ENCODE results near the gene TBX10.
A peak's percentile ranks its signal among the peaks of the same experiment; 100 is the strongest.
"Not testable (repeated sequence)": the region's sequence is repeated elsewhere in the genome, so short reads cannot be mapped to it uniquely, and the experiment has no call there.

Gene TBX10

GRCh38 chr11:67615728-67616430 is 23.7 kb downstream of the TBX10 start:
- DNase-seq (ENCODE audit: low spot score) = no peak

DNA sequence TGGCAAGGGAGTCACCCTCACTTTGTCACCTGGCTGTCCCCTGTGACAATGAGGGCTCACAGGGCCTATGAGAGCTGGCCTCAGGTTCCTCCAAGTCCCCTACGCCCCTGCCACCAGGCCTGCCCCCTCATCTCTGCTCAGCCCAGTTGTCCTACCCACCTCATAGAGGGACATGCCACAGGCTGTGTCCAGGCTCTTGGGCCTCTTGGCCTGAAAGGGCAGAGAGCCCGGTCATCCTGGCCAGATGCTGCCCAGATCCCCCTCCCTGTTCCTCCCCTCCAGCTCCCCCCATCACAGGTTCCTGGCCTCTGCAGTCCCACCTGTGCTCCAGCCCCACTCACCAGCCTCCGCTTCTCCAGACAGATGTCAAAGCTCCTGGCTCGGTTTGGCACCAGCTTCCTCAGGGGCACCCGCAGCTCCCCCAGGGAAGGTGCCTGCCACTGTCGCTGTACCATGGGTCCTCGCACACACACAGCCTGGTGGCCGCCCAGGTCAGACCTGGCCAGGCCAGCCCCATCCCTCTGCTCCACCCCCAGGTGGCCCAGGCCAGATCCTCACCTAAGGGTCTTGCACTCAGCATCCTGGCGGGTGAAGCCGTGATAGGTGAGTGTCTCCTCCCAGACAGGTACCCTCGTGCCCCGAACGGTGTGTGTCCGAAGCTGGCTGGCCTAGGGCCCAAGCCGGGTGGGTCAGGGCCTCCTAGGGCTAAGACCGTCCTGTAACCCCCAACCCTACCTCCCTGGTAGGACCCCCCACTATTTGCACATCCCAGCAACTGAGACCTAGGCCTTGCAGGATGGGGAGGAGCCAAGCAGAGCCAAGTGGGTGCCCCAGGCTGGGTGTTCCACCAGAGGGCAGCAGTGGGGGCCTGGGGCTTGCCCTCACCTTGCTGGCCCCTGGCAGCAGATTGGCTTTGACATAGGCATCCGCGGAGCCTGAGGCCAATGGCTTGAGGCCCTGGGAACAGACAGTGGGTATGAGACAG is 24.5 kb downstream of the TBX10 start:
- peak; percentile 66 for DNase-seq (ENCODE audit: low spot score)

DNA sequence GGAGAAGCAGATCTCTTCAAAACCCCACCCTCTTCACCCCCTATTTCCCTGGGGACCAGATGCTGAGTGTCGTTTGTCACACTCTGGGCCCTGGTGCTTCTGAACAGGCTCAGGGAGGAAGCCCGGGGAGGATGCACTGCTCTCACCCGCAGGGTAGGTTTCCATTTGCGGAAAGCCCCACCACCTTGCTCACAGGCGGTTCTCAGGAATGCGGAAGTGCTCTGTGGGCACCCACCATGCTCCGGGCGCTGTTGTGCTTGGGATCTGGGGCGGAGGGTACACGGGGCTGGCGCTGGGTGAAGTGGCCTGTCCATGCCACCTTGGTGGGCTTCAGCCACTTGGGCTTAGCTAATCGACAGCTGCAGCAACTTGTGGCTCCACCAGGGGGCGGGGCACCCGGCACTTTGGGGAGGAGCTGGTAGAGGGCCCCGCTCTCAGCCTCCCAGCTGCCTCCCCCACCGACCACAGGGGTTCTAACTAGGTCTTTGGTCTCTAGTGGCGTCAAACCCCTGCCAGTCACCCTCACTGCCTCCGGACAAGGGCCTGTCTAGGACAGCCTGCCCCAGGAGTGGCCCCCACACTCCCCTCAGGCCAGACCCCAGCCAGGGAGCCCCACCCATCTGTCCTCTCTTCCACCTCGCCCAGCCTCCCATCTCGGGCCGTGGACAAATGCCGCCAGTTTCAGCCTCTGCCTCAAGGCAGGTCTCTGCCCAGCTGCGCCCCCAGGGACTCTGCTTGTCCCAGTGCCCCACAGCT is 25.4 kb downstream of the TBX10 start:
- DNase-seq (ENCODE audit: low spot score) = peak; percentile 73

DNA sequence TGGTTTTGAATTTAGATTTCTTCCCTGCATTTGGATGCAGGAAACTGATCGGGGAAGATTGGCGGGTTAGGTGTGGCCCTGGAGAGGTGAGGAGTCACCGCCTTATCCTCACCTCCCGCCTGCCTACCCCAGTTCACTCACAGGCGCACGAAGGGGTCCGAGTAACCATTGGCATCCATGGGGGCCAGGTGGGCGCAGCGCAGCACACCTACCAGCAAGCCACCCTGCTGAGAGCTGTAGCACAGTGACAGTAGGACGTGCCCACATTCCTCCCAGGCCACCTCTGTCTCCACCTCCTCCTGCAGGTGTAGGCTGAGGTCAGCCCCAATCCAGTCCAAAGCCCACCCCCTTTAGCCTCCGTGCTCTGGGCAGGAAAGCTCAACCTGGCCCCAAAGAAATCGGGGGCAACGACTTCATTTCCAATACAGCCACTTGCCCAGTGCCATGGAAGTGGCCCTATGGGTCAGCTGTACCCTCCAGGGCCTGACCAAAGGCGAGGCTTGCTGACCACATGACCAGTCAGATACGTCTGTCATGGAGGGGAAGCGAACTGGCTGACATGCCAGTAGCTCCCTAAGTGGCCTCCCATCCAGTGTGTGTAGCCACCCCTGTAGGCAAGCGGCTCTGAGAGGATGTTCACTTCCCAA is 26.1 kb downstream of the TBX10 start:
- DNase-seq (ENCODE audit: low spot score) = peak; percentile 10

DNA sequence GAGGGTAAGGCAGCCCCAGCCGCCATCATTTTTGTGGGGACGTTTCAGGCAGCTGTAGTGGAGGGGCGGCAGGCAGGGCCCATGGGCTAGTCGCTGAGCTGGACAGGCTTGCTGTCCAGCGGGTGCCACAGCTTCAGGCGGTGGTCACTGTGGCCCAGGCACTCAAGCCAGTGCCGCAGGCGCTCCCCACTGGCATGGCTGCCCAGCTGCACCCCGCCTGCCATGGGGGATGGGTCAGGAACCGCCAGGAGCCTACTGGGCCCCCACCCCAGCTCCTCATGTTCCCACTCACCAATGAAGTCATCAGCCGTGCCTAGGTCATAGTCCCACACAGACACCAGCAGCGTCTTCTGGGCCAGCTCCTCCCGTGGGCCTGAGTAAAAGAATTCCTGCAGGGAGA is 26.8 kb downstream of the TBX10 start:
- DNase-seq (ENCODE audit: low spot score) = no peak

- DNase-seq (ENCODE audit: low spot score) = no peak
These were observed 27.6 kb downstream of the TBX10 start for GRCh38 chr11:67611704-67612587.

DNA sequence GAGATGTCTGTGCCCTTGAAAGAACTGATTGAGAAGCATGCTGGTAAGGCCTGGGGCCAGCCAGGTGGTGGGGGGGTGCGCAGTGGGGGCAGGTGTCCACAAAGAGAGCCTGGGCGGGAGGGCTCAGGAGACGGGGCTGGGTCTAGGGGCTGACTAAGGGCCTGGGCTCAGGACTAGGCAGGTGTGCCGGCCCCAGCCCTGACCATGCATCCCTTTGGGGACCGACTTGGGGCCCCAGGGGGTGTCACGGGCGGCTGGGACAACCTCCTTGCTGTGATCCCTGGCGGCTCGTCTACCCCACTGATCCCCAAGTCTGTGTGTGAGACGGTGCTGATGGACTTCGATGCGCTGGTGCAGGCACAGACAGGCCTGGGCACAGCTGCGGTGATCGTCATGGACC is 28.4 kb downstream of the TBX10 start:
- DNase-seq (ENCODE audit: low spot score) = no peak

- DNase-seq (ENCODE audit: low spot score) = no peak
These were observed 29.2 kb downstream of the TBX10 start for GRCh38 chr11:67610302-67610868.

DNA sequence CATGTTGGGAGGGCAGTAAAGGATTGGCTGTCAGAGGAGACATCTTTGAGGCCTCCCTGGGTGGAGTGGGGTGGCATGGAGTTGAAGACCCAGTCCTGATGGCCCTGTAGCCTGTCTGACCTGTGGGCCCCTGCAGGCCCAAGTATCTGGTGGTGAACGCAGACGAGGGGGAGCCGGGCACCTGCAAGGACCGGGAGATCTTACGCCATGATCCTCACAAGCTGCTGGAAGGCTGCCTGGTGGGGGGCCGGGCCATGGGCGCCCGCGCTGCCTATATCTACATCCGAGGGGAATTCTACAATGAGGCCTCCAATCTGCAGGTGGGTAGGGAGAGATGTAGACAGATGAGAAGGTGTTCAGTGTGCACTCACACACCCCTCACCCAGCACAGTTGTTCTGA is 30.2 kb downstream of the TBX10 start:
- DNase-seq (ENCODE audit: low spot score) = no peak

DNA sequence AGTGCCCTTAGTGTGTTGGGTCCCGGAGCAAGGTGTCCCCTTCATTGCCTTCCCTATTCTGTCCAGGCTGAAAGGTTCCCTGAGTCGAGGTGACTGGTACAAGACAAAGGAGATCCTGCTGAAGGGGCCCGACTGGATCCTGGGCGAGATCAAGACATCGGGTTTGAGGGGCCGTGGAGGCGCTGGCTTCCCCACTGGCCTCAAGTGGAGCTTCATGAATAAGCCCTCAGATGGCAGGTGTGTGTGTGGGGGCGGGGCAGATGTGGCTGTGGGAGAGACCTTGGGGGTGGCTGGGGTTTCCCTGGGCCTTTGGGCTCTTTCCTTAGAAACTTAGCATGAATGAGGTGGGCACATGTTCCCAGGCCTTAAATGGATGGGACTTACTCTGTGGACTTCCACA is 31.1 kb downstream of the TBX10 start:
- no peak for DNase-seq (ENCODE audit: low spot score)

DNA sequence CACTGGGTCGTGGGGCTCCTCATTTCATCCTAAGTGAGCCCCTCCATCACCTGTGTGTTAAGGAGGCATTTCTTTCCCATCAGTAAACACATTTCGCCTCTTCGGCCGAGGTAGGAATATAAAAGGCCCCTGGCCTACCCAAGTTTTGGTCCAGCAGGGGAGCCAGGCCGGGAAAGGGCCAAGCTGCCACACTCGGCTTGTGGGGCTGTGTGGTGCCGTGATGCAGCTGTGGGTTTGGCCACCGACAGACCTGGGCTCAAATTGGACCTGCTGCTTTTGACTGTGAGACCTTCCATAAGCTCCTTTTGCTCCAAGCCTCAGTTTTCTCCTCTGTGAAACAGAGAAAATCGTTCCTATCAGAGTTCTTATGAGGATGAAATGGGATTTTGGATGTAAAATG is 32.1 kb downstream of the TBX10 start:
- DNase-seq (ENCODE audit: low spot score) = no peak

- peak; percentile 94 for DNase-seq (ENCODE audit: low spot score)
These were observed 32.9 kb downstream of the TBX10 start, which contains the start of gene NDUFV1 for GRCh38 chr11:67606492-67607295. TSS of gene NDUFV1 (plus strand) at chr11:67606936. CDS start at chr11:67607005, 69 bp downstream.

GRCh38 chr11:67606093-67606491 is 33.5 kb downstream of the TBX10 start:
- DNase-seq (ENCODE audit: low spot score) = peak; percentile 46

DNA sequence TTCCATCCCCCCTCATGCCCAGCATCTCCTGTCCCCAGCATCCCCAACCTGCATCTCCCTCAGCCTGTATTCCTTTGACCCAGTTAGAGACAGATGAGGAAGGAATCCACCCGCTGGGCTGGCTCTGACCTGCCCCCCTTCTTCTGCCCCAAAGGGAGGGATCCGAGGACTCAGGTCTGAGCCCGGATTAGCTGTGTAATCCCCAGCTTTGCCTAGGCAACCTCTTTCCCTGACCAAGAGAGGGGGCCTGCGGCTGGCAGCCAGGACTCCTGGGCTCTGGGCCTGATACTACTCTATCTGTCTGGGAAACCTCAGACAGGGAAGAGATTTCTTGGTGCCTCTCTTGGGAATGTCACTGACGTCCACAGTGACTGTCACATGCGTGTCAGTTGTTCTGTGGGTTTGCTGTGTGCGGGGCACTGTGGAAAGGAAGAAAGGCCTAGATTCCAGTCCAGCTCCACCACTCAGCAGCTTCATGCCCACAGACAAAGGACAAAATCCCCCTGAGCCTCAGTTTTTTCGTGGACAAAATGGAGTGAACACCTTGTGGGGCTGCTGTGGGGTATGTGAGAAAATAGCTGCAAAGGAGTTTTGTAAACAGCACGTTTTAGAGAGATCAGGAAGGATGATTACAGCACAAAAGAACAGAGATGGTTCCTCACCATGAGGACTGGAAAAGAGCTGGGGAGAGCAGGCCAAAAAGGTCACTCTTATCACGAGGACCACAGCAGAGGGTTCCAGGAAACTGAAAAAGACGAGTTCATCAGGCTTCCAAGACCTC is 34.1 kb downstream of the TBX10 start:
- DNase-seq (ENCODE audit: low spot score) = no peak

DNA sequence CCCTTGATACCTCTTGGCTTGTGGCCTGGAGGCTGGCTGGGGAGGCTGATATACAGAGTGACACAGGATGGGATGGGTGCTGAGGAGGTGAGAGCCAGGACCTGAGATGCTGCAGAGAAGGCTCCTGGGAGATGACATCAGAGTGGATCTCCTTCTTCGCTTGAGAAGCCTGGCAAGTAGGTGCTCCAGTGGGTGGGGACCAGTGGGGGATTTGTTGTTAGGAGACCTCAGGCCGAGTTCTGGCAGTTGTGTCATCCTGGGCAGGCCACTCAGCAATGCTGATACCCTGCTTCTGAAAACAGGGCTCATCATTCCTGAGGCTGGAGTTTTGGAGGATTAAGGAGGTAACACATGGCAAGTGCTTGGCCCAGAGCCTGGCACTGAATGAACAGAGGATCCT is 34.7 kb downstream of the TBX10 start:
- no peak for DNase-seq (ENCODE audit: low spot score)

DNA sequence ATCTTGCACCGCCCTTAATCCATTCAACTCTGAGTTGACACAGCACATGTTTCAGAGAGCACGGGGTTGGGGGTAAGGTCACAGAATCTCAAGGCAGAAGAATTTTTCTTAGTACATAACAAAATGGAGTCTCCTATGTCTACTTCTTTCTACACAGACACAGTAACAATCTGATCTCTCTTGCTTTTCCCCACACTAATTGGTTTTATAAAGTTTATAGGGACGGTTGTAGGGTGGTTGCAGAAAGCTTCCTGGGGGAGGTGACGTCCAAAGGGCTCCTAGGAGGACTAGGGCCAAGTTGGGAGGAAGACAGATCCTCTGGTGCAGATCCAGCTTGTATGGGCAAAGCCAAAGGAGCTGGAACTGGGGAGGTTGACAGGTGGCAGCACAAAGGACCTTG is 35.4 kb downstream of the TBX10 start:
- DNase-seq (ENCODE audit: low spot score) = not testable (repeated sequence)

GRCh38 chr11:67601098-67601497 is 38.5 kb downstream of the TBX10 start:
- DNase-seq (ENCODE audit: low spot score) = no peak

- no peak for DNase-seq (ENCODE audit: low spot score)
These were observed 39.1 kb downstream of the TBX10 start for GRCh38 chr11:67600324-67601029.

All from AG08396 (cell line).